ELF-1 (cell line): ENCODE measurements around the gene PPIF.

Experiments
- DNase-seq: peaks from one replicate; pipeline ENCODE4 v3.0.0-alpha.2; 2016; ENCODE audit warnings: low read depth, low spot score

The PPIF gene

GRCh38 chr10:79348640-79348988 is 1.3 kb downstream of the PPIF start:
- no peak for DNase-seq

- no peak for DNase-seq
Measured at GRCh38 chr10:79349072-79349491, 1.8 kb downstream of the PPIF start.

GRCh38 chr10:79349766-79350406 is 2.6 kb downstream of the PPIF start:
- DNase-seq, result no peak

GRCh38 chr10:79350407-79351154 is 3.3 kb downstream of the PPIF start:
- DNase-seq, result no peak

- no peak for DNase-seq
Measured at GRCh38 chr10:79351332-79351731, 4.1 kb downstream of the PPIF start.

- DNase-seq, result no peak
Measured at GRCh38 chr10:79352035-79352877, 5.0 kb downstream of the PPIF start.

- no peak for DNase-seq
Measured at GRCh38 chr10:79353000-79353406, 5.7 kb downstream of the PPIF start.

- no peak for DNase-seq
Measured at GRCh38 chr10:79353726-79354125, 6.5 kb downstream of the PPIF start.

- DNase-seq, result no peak
Measured at GRCh38 chr10:79354141-79354540, 6.9 kb downstream of the PPIF start.

- DNase-seq, result no peak
Measured at GRCh38 chr10:79354615-79355014, 7.3 kb downstream of the PPIF start.

- no peak for DNase-seq
Measured at GRCh38 chr10:79355420-79356017, 8.2 kb downstream of the PPIF start.

- DNase-seq, result no peak
Measured at GRCh38 chr10:79356104-79356503, 8.8 kb downstream of the PPIF start.

- DNase-seq, result no peak
Measured at GRCh38 chr10:79357180-79357579, 9.9 kb downstream of the PPIF start.

GRCh38 chr10:79358811-79359210 is 11.5 kb downstream of the PPIF start:
- DNase-seq, result no peak

- no peak for DNase-seq
Measured at GRCh38 chr10:79359816-79360498, 12.7 kb downstream of the PPIF start.

GRCh38 chr10:79360499-79361342 is 13.5 kb downstream of the PPIF start:
- DNase-seq, result no peak

GRCh38 chr10:79361726-79362397 is 14.6 kb downstream of the PPIF start:
- no peak for DNase-seq

- DNase-seq, result no peak
Measured at GRCh38 chr10:79367426-79368189, 20.3 kb downstream of the PPIF start.

- no peak for DNase-seq
Measured at GRCh38 chr10:79372871-79373270, 25.6 kb downstream of the PPIF start.
